ENCODE measurements around the gene CRTC2.

Gene CRTC2

DNA sequence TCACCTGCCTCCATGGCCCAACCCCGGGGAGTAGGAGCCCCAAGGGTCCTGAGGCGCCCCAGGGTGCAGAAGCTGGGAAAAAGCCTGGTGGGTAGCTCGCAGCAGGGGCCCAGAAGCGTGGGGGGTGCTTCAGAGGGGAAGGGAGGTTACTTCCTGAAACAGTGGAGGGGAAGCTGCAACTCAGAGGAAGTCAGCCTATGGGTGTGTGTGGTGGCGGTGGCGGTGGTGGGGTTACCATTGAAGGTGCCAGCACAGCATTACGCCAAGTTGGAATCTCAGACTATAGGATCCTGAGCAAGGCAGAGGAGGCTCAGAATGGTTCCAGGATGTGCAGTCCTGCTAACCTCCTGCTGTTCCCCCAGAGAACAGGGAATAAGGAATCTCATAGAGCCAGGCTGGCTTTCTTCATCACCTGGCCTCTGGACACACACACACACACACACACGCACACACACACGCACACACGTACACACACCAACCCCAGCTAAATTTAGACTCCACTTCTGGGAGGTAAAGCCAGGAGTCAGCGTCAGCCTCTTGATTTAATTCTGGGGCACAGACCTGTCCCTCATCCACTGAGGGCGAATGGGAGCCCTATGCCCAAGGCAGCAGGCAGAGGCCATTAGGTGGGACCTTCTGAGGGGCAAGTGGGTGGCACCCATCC, 13.1 kb downstream of the CRTC2 start:
- DNase-seq: no peak

- DNase-seq: no peak
Measured at GRCh38 chr1:153944827-153945117, 13.6 kb downstream of the CRTC2 start.

DNA sequence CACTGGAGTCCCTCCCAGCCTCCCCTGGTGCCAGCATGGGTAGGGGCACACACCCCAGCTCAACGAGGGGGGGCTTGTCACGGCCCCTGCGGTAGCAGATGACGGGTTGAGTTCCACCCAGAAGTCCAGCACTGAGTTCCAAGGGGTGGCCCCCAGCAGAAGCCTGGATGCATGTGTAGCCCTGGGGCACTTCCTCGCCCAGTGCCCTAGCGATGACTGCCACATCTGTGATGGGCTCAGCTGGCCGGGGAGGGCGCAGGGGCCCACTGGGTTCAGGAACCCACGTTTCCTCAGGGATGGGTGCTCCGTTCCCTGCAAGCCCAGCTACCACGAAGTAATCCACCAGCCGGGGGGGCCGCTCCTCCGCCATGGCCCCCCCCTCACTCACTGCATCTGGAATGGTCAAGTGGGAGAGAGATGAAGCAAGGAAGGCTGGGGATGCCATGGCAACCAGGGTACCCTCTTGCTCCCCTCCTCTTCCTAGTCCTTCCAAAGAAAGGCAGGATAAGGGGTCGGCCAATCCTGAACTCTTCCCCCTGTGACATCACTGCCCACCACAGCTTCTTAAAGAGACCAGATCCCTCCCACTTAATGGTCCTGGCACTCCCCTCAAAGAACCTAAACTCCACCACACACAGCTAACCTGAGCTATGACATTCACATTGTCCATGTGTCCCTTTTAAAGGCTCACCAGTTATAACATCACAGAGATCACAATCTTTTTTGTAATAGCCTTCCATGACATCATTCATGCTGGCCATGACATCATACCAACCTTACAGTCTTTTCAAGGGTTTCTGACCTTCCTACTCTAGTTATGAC, 14.2 kb downstream of the CRTC2 start:
- no peak for DNase-seq

DNA sequence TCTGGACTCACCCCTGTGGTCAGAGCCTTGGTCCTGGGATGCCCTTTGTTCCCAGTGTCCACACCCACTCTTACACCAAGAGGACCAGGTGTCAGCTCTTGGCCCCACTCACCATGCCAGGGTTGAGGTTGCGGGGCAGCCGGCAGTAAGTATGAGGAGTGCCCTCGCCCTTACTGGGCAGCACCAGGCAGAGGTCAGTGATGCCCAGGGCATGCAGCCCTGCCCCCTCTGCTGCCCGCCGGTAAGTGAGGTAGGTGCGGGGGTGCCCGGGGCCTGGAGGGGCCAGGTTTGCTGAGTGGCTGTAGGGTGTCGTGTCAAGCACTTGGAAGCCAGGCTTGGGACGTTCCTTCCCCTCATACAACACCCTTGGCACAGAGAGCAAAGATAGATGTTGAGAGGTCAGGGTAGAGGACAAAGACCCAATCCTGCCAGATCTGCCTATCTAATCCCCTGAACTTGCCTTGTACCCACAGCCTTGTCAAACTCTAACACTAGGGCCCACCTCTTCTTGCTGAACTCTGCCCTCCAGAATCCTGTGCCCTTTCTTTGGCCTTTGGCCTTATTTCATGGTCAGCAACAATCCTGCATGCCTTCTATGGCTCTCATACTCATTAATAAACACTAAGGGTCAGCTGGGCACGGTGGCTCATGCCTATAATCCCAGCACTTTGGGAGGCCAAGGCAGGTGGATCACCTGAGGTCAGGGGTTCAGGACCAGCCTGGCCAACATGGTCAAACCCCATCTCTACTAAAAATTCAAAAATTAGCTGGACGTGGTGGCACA, 15.5 kb downstream of the CRTC2 start:
- no peak for DNase-seq

DNA sequence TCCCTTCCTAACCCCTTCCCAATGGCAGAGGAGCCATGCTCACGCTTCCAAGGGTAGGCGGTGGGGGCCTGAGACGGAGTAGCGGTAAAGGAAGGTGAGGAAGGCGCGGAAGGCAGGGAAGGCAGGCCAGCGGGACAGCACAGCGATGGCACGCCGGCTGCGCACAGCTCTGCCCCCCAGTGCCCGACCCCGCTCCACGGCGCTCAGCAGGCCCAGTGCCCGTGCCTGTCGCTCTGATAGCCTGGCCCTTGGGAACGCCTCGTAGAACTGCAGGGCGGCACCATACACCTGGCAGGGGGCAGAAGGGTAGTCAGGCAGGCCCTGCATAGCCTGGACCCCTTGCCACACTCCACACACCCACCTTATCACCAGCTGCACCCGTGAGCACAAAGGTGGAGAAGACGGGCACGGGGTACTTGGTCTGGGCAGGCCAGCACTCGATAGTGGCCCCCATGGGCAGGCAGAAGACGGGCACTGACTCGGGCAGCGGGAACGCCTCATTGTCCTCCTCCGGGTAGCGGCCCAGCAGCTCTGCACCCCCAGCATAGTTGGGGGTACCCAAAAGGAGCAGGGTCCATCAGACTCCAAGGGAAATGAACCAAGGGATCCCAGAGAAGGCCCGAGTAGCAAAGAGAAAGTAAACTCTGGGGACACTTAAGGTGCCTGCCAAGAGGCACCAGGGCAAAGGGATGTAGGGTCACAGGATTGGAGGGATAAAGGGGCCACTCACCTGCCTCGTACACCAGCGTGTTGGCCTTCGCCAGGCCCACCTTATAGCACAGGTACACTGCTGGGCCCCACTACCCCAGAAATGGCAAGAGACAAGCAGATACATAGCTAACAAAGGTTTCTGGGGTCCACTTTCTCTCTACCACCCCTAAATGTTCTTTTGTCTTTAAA, 16.3 kb downstream of the CRTC2 start:
- DNase-seq: no peak

DNA sequence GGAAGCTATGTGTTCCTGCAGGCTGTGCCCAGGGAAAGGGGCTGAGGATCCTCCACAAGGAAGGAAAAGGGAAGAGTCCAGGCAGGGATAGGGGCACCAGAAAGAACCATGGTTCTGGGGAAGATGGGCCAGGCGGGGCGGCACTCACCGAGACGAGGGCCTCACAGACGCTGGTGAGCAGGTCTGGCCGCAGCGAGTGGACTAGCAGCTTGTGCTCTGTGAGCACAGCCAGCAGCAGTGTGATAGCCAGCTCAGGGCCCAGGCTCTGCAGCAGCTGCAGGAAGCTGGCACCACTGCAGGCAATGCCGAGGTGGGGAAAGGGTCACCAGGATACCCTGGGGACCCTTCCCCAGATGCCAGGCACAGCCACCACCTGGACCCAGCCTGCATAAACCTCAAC, 17.7 kb downstream of the CRTC2 start:
- no peak for DNase-seq

DNA sequence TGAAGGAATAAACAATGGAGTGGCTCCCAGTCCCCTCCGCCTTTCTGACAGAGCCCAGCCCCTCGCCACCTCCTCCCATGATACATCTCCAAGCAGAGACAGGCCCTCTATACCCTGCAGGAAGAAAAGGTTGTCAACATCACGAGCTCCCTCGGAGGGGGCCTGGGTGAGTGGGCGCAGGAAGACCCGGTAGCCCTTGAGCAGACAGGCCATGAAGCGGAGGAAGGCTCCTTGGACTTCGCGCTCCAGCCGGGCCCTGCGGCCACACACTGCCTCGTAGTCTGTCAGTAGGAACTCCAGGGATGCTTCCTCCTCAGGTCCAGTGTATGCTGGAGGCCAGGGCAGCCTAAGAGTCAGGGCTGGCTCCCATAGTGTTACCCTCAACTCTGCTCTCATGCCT, 18.9 kb downstream of the CRTC2 start:
- no peak for DNase-seq

DNA sequence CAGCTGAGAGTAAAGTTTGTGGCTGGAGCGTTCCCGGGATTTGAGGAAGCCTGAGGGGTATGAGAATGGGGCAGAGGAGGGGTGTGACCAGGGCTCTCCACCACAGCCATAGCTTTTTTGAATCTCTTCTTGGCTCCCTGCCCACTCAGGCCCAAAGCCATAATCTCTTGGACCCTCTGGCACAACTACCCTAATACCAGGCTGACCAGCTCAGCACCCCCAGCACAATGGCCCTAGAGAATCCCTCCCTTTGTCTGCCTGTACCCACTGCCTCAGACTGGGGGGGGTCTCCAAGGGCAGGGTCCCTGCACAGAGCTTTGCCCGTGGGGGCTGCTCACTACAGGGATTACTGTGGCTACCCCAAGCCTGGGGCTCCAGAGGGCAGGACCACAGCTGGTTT, 19.4 kb downstream of the CRTC2 start:
- DNase-seq: no peak

GRCh38 chr1:153937331-153937730, 21.1 kb downstream of the CRTC2 start:
- no peak for DNase-seq

GRCh38 chr1:153936011-153936802, 22.2 kb downstream of the CRTC2 start:
- no peak for DNase-seq

DNA sequence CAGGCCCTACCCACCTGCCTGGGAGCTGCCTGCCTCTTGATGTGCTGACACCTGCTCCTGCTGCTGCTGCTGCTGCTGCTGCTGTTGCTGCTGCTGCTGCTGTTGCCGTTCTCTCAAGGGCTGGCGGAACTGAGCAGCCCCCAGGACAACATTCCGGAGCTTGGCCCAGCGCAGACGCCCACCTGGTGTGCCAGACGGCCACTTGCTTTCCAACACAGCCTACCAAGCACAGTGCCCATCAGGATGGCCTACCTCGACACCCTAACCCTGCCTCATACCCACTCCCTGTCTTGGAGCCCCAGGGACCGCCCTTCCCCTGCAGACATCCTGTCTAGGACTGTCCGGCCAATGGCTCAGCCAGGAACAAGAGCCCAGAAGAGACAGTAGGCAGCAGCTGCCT, 23.7 kb downstream of the CRTC2 start:
- no peak for DNase-seq

DNA sequence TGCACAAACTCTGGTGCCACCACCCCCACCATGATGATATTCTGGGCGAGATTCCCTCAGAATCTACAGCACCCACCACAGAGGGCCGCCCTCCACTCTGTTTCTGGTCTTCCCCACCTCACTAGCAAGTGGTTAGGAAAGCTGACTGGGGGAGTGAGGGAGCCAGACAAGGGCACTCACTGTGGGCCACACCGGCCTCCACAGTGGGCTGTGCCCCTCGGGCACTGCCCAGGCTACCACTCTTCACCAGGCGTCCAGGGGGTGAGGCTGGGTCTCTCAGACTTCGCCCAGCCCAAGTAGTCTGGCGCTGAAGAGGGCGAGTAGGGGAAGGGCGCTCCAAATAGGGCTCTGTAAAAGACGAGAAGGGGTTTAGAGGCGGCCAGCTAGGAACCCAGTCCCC, 24.5 kb downstream of the CRTC2 start:
- DNase-seq: no peak

DNA sequence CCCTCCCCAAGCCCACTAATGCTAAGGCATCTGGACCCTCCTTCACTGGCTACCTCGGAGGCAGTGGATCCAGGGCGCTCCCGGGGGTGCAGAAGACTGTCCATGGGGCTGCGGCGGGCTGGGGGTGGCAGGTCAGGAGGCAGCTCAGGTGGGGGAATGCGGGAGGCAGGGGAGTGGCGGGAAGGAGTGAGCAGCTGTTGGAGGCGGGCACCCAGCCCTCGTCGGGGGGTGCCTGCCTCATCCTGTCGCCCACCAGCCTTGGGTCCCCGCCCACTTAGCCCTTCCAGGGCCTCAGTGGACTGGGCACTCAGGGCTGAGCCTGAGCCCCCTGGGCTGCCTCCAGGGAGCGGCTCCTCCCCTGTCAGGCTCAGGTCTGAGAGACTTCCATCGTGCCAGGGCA, 25.0 kb downstream of the CRTC2 start:
- no peak for DNase-seq

GRCh38 chr1:153932156-153933131, 26.0 kb downstream of the CRTC2 start:
- DNase-seq: no peak

- DNase-seq: no peak
Measured at GRCh38 chr1:153929981-153930948, 28.1 kb downstream of the CRTC2 start.

GRCh38 chr1:153929426-153929825, 29.0 kb downstream of the CRTC2 start:
- no peak for DNase-seq

DNA sequence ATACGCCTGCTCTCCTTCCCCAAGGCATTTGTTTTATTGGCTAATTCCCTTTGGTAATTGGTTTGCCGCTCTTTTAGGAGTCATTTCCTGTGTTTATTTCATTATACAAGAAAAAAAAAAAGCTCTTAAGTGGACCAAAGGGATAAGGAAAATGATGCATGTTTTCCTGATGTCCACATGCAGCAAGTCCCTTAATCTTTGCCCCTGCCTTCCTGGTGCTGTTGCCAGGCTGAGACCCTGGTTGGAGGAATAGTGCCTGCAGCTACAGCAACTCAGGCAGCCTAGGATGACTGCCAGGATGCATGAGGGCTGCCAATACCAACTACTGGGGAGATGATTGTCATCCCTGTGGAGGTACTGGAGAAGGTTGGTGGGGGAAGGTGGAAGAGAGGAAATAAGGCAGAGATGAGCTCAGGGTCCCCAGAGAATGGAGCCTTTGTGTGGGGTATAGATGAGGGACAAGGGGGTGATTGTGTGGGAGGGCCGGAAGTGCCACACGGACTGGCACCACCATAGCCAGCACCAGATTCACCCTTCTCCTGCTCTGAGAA, 29.5 kb downstream of the CRTC2 start:
- DNase-seq: no peak

GRCh38 chr1:153928245-153928644, 30.2 kb downstream of the CRTC2 start:
- DNase-seq: no peak

DNA sequence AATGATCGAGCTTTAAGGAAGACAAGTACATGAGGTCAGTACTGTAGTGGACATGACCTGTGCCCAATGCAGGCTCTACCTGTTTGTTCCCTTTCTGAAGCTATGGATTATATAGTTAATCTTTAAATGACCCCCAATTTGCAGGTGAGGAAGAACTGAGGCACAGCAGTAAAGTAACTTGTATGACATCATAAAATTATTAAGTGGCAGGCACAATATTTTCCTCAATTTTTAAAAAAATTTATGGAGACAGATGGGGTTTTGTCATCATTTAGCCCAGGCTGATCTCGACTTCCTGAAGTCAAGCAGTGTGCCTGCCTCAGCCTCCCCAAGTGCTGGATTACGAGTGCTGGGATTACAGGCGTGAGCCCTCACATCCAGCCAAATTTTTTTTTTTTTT, 32.0 kb downstream of the CRTC2 start:
- no peak for DNase-seq
